Activated T-cell treated with anti-CD3 and anti-CD28 coated beads, Interleukin-2, amount 50 U/mL, for 4 hours (primary cell): ENCODE results near the gene SOHLH1. TPM values are rescaled to one million over a fixed set of nuclear protein-coding genes. Genes with fewer than 3 reads are reported as not detected.

Source experiments
- ATAC-seq, 2 donors: fragments of 200-7000 bp; cut with Tn5 transposase; one replicate each; pipeline ENCODE4 v1.10.0; 2021
- DNase-seq: peaks from one replicate; pipeline ENCODE4 v3.0.0-alpha.2; 2020
- H3K27me3 Mint-ChIP-seq: one replicate; pipeline ENCODE4 v1.8.0; 2021; ENCODE audit warnings: low read depth, mixed read lengths
- H3K36me3 Mint-ChIP-seq: one replicate; pipeline ENCODE4 v1.8.0; 2022; ENCODE audit warnings: mixed read lengths; ENCODE audit not compliant: insufficient read depth
- H3K4me1 Mint-ChIP-seq: one replicate; pipeline ENCODE4 v1.8.0; 2021; ENCODE audit warnings: low read depth, mixed read lengths
- H3K4me3 Mint-ChIP-seq: one replicate; pipeline ENCODE4 v1.8.0; 2021; ENCODE audit warnings: mild to moderate bottlenecking, moderate library complexity, mixed read lengths
- H3K9me3 Mint-ChIP-seq: one replicate; pipeline ENCODE4 v1.8.0; 2021; ENCODE audit warnings: mixed read lengths
- total RNA-seq, 3 donors: library from RNA; stranded (reverse); gene quantifications; one replicate each; pipeline ENCODE4 v1.2.1, GENCODE V29; 2021

The SOHLH1 gene
- total RNA-seq, 3 donors from 2014 or later, result not detected

GRCh38 chr9:135736979-135737839, 37.9 kb upstream of the SOHLH1 start:
- Mint-ChIP-seq H3K27me3 (peaks cover 27% of the 10 kb centered on the region), H3K4me3 (no peak overlapping the region), H3K9me3 (no peaks in the 10 kb centered on the region), H3K36me3 (no peaks in the 10 kb centered on the region), H3K4me1 (no peaks in the 10 kb centered on the region)
- no peak for ATAC-seq
- no peak for DNase-seq

GRCh38 chr9:135736272-135736978, 37.1 kb upstream of the SOHLH1 start:
- ATAC-seq, result no peak
- H3K9me3 Mint-ChIP-seq, result peaks cover 3% of the 10 kb centered on the region
- DNase-seq, result no peak
- no peak overlapping the region for H3K4me3 Mint-ChIP-seq
- H3K27me3 Mint-ChIP-seq, result peaks cover 27% of the 10 kb centered on the region
- no peaks in the 10 kb centered on the region for H3K36me3 Mint-ChIP-seq
- no peaks in the 10 kb centered on the region for H3K4me1 Mint-ChIP-seq

- Mint-ChIP-seq H3K27me3 (peaks cover 24% of the 10 kb centered on the region), H3K4me3 (no peak overlapping the region), H3K9me3 (peaks cover 4% of the 10 kb centered on the region), H3K36me3 (no peaks in the 10 kb centered on the region), H3K4me1 (no peaks in the 10 kb centered on the region)
- DNase-seq (no peak), ATAC-seq (no peak)
These were observed 35.4 kb upstream of the SOHLH1 start for GRCh38 chr9:135734616-135735144.

- Mint-ChIP-seq H3K36me3 (no peaks in the 10 kb centered on the region), H3K4me1 (no peaks in the 10 kb centered on the region), H3K4me3 (no peak overlapping the region), H3K27me3 (peaks cover 24% of the 10 kb centered on the region), H3K9me3 (peaks cover 4% of the 10 kb centered on the region)
- no peak for ATAC-seq
- no peak for DNase-seq
These were observed 33.4 kb upstream of the SOHLH1 start for GRCh38 chr9:135732569-135733257.

- DNase-seq, result no peak
- Mint-ChIP-seq H3K4me1 (no peaks in the 10 kb centered on the region), H3K9me3 (peaks cover 4% of the 10 kb centered on the region), H3K27me3 (peaks cover 21% of the 10 kb centered on the region), H3K4me3 (no peak overlapping the region), H3K36me3 (no peaks in the 10 kb centered on the region)
- no peak for ATAC-seq
These were observed 32.2 kb upstream of the SOHLH1 start for GRCh38 chr9:135731454-135731853.

GRCh38 chr9:135729480-135729879, 30.2 kb upstream of the SOHLH1 start:
- Mint-ChIP-seq H3K9me3 (peaks cover 4% of the 10 kb centered on the region), H3K4me1 (no peaks in the 10 kb centered on the region), H3K27me3 (peaks cover 20% of the 10 kb centered on the region), H3K36me3 (no peaks in the 10 kb centered on the region), H3K4me3 (no peak overlapping the region)
- DNase-seq (no peak), ATAC-seq (no peak)

- no peaks in the 10 kb centered on the region for H3K36me3 Mint-ChIP-seq
These were observed 29.3 kb upstream of the SOHLH1 start for GRCh38 chr9:135728436-135729110.

GRCh38 chr9:135727257-135727875, 28.1 kb upstream of the SOHLH1 start:
- peaks cover 4% of the 10 kb centered on the region for H3K9me3 Mint-ChIP-seq

More at GRCh38 chr9:135728436-135729110, 29.3 kb upstream of the SOHLH1 start:
- Mint-ChIP-seq H3K9me3 (peaks cover 4% of the 10 kb centered on the region), H3K4me3 (no peak overlapping the region), H3K27me3 (peaks cover 14% of the 10 kb centered on the region), H3K4me1 (no peaks in the 10 kb centered on the region)
- no peak for DNase-seq
- ATAC-seq, result no peak

GRCh38 chr9:135726138-135726853, 27.0 kb upstream of the SOHLH1 start:
- Mint-ChIP-seq H3K4me3 (no peak overlapping the region), H3K4me1 (no peaks in the 10 kb centered on the region), H3K9me3 (no peaks in the 10 kb centered on the region), H3K27me3 (peaks cover 13% of the 10 kb centered on the region), H3K36me3 (no peaks in the 10 kb centered on the region)
- DNase-seq, result no peak
- no peak for ATAC-seq

More at GRCh38 chr9:135727257-135727875, 28.1 kb upstream of the SOHLH1 start:
- ATAC-seq (no peak), DNase-seq (no peak)
- Mint-ChIP-seq H3K27me3 (peaks cover 13% of the 10 kb centered on the region), H3K4me1 (no peaks in the 10 kb centered on the region), H3K36me3 (no peaks in the 10 kb centered on the region), H3K4me3 (no peak overlapping the region)

- Mint-ChIP-seq H3K27me3 (peaks cover 14% of the 10 kb centered on the region), H3K9me3 (no peaks in the 10 kb centered on the region), H3K36me3 (no peaks in the 10 kb centered on the region), H3K4me3 (no peak overlapping the region), H3K4me1 (no peaks in the 10 kb centered on the region)
- DNase-seq (no peak), ATAC-seq (no peak)
These were observed 25.0 kb upstream of the SOHLH1 start for GRCh38 chr9:135724186-135724787.

- Mint-ChIP-seq H3K36me3 (no peaks in the 10 kb centered on the region), H3K4me1 (no peaks in the 10 kb centered on the region), H3K9me3 (no peaks in the 10 kb centered on the region), H3K27me3 (peaks cover 17% of the 10 kb centered on the region), H3K4me3 (no peak overlapping the region)
- DNase-seq, result no peak
- ATAC-seq, result no peak
These were observed 23.1 kb upstream of the SOHLH1 start for GRCh38 chr9:135722365-135722764.

GRCh38 chr9:135719472-135719871, 20.2 kb upstream of the SOHLH1 start:
- Mint-ChIP-seq H3K4me1 (no peaks in the 10 kb centered on the region), H3K27me3 (peaks cover 34% of the 10 kb centered on the region), H3K4me3 (no peak overlapping the region), H3K9me3 (no peaks in the 10 kb centered on the region), H3K36me3 (no peaks in the 10 kb centered on the region)
- DNase-seq, result no peak
- no peak for ATAC-seq

- peaks cover 37% of the 10 kb centered on the region for H3K27me3 Mint-ChIP-seq
- no peaks in the 10 kb centered on the region for H3K36me3 Mint-ChIP-seq
- no peaks in the 10 kb centered on the region for H3K4me1 Mint-ChIP-seq
- ATAC-seq, result no peak
- H3K4me3 Mint-ChIP-seq, result no peak overlapping the region
- no peak for DNase-seq
- H3K9me3 Mint-ChIP-seq, result no peaks in the 10 kb centered on the region
These were observed 19.3 kb upstream of the SOHLH1 start for GRCh38 chr9:135718616-135719015.
